ENCODE results near the gene ROR1. TPM values are rescaled to one million over a fixed set of nuclear protein-coding genes. Genes with fewer than 3 reads are reported as not detected.

Gene ROR1
- total and polyA plus RNA-seq, 5 donors = 3.4 to 32.5 (median 11.9) TPM

DNA sequence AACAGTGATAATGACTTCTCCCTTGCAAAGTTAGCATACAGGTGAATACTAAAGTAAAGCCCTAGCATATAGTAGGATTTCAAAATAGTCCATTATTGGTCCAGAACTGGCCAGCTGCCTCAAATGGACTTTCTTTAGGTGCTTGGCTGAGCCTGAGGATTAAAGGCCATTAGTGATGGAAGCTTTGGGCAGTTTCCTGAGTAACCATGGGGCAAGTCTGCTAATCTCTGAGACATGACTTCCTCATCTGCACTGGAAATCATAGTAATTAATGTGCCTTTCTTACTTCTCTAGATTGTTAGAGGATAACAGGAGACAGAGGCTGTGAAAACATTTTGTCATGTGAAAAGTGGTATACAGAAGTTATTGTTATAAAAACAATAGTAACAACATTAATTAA lies 273.1 kb downstream of the ROR1 start:
- Histone ChIP-seq H3K9me3 (ENCODE audit: control insufficient read depth, low read length) (no peaks in the 10 kb centered on the region), H3K27ac (ENCODE audit: low read length) (no peak overlapping the region)

GRCh38 chr1:64047549-64047996 lies 273.8 kb downstream of the ROR1 start:
- H3K27me3 ChIP-seq (ENCODE audit: control insufficient read depth, insufficient read depth) = no peaks in the 10 kb centered on the region
- DNase-seq = no peak
- no peak for ATAC-seq
- H3K4me1 ChIP-seq (ENCODE audit: control insufficient read depth, insufficient read depth, low read length) = peaks cover 3% of the 10 kb centered on the region
- WGBS = 81% methylated on average over 1 of the region's 1 CpG
- no peak overlapping the region for H3K4me3 ChIP-seq (ENCODE audit: low read length)
- H3K9me3 ChIP-seq (ENCODE audit: control insufficient read depth, low read length) = no peaks in the 10 kb centered on the region
- intact Hi-C loops (cut with DNase I) = no loop called here
- no peak overlapping the region for H3K27ac ChIP-seq (ENCODE audit: low read length)

More for the DNA sequence above, 273.1 kb downstream of the ROR1 start:
- peaks cover 6% of the 10 kb centered on the region for H3K4me1 ChIP-seq (ENCODE audit: control insufficient read depth, insufficient read depth, low read length)
- no peaks in the 10 kb centered on the region for H3K27me3 ChIP-seq (ENCODE audit: control insufficient read depth, insufficient read depth)
- ATAC-seq (no peak), DNase-seq (no peak)
- H3K4me3 ChIP-seq (ENCODE audit: low read length) = no peak overlapping the region
- intact Hi-C loops (cut with DNase I) = no loop called here

DNA sequence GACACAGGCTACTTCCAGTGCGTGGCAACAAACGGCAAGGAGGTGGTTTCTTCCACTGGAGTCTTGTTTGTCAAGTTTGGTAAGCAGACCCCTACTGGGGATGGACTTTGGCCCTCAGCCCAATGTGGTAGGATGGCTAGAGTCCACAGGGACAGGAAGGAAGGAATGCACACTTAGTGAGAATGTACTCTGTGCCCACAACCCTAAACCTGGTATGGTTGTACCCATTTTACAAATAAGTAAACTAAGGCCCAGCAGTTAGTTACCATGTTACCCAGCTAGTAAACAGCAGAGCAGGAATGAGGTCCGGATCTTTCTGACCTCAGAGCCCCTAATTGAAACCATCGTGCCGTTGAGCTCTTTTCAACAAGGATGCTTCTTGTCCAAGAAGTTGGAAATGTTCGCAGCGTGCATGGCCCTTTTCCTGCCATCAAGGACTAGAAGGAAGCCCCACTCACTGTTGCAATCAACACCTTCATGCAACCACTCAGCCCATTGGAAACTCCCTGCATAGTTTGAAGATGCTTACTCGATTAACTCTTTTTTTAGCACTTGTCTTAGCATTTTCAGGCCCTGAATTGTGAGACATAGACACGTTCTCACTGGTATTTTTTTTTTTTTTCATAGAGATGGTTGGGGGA lies 276.2 kb downstream of the ROR1 start:
- DNase-seq = no peak
- WGBS = 81% methylated on average over 9 of the region's 9 CpGs
- H3K9me3 ChIP-seq (ENCODE audit: control insufficient read depth, low read length) = no peaks in the 10 kb centered on the region
- H3K4me3 ChIP-seq (ENCODE audit: low read length) = no peak overlapping the region
- H3K27me3 ChIP-seq (ENCODE audit: control insufficient read depth, insufficient read depth) = no peaks in the 10 kb centered on the region
- intact Hi-C loops (cut with DNase I) = no loop called here
- no peak overlapping the region for H3K27ac ChIP-seq (ENCODE audit: low read length)
- H3K4me1 ChIP-seq (ENCODE audit: control insufficient read depth, insufficient read depth, low read length) = no peaks in the 10 kb centered on the region
- no peak for ATAC-seq

DNA sequence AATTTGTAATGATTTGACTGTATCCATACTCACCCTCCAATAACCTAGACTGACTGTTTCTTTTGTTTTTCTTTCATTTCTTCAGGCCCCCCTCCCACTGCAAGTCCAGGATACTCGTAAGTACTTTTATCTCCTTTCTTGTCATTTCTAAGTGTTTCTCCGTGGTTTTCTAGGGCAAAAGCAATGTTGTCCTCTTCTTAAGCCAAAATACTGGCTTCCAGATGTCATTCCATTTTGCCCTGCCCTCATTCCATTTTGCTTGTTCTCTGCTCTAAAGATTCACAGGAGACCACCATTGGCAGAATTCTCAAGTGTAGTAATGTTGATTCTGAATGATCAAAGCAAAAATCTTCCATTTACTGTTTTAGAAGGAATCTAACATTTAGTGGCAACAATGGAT lies 276.8 kb downstream of the ROR1 start:
- no peak overlapping the region for H3K4me3 ChIP-seq (ENCODE audit: low read length)
- no peaks in the 10 kb centered on the region for H3K9me3 ChIP-seq (ENCODE audit: control insufficient read depth, low read length)
- DNase-seq = no peak
- 55% methylated on average over 2 of the region's 2 CpGs for WGBS
- ATAC-seq = no peak
- no peaks in the 10 kb centered on the region for H3K27me3 ChIP-seq (ENCODE audit: control insufficient read depth, insufficient read depth)
- no peak overlapping the region for H3K27ac ChIP-seq (ENCODE audit: low read length)
- H3K4me1 ChIP-seq (ENCODE audit: control insufficient read depth, insufficient read depth, low read length) = no peaks in the 10 kb centered on the region
- intact Hi-C loops (cut with DNase I) = no loop called here

- intact Hi-C loops (cut with DNase I) = no loop called here
- no peak for DNase-seq
- peak in 1 of 2 donors; percentile 24 for ATAC-seq
- Histone ChIP-seq H3K27me3 (ENCODE audit: control insufficient read depth, insufficient read depth) (no peaks in the 10 kb centered on the region), H3K4me1 (ENCODE audit: control insufficient read depth, insufficient read depth, low read length) (no peaks in the 10 kb centered on the region), H3K9me3 (ENCODE audit: control insufficient read depth, low read length) (no peaks in the 10 kb centered on the region), H3K27ac (ENCODE audit: low read length) (no peak overlapping the region), H3K4me3 (ENCODE audit: low read length) (no peak overlapping the region)
Observed at GRCh38 chr1:64051796-64052195, 278.0 kb downstream of the ROR1 start.

- H3K27me3 ChIP-seq (ENCODE audit: control insufficient read depth, insufficient read depth) = no peaks in the 10 kb centered on the region
- WGBS = 41% methylated on average over 1 of the region's 1 CpG
- ATAC-seq = no peak
- no peaks in the 10 kb centered on the region for H3K9me3 ChIP-seq (ENCODE audit: control insufficient read depth, low read length)
- intact Hi-C loops (cut with DNase I) = no loop called here
- no peak for DNase-seq
- H3K27ac ChIP-seq (ENCODE audit: low read length) = no peak overlapping the region
- H3K4me1 ChIP-seq (ENCODE audit: control insufficient read depth, insufficient read depth, low read length) = no peaks in the 10 kb centered on the region
- H3K4me3 ChIP-seq (ENCODE audit: low read length) = no peak overlapping the region
Observed at GRCh38 chr1:64052777-64053176, 279.0 kb downstream of the ROR1 start.

- H3K4me3 ChIP-seq (ENCODE audit: low read length) = no peak overlapping the region
- H3K27ac ChIP-seq (ENCODE audit: low read length) = no peak overlapping the region
- no peaks in the 10 kb centered on the region for H3K9me3 ChIP-seq (ENCODE audit: control insufficient read depth, low read length)
- H3K27me3 ChIP-seq (ENCODE audit: control insufficient read depth, insufficient read depth) = no peaks in the 10 kb centered on the region
- no peaks in the 10 kb centered on the region for H3K4me1 ChIP-seq (ENCODE audit: control insufficient read depth, insufficient read depth, low read length)
- DNase-seq = no peak
- intact Hi-C loops (cut with DNase I) = no loop called here
- no peak for ATAC-seq
- 78% methylated on average over 2 of the region's 2 CpGs for WGBS
Observed at GRCh38 chr1:64055310-64055709, 281.5 kb downstream of the ROR1 start.

GRCh38 chr1:64059556-64059955 lies 285.7 kb downstream of the ROR1 start:
- WGBS = 95% methylated on average over 4 of the region's 4 CpGs
- intact Hi-C loops (cut with DNase I) = no loop called here

GRCh38 chr1:64060611-64061302 lies 286.9 kb downstream of the ROR1 start:
- Histone ChIP-seq H3K27ac (ENCODE audit: low read length) (no peak overlapping the region), H3K4me3 (ENCODE audit: low read length) (no peak overlapping the region), H3K27me3 (ENCODE audit: control insufficient read depth, insufficient read depth) (no peaks in the 10 kb centered on the region), H3K4me1 (ENCODE audit: control insufficient read depth, insufficient read depth, low read length) (peaks cover 2% of the 10 kb centered on the region), H3K9me3 (ENCODE audit: control insufficient read depth, low read length) (no peaks in the 10 kb centered on the region)
- DNase-seq (no peak), ATAC-seq (peak in 1 of 2 donors; percentile 29)
- WGBS = 62% methylated on average over 2 of the region's 2 CpGs
- intact Hi-C loops (cut with DNase I) = no loop called here

More at GRCh38 chr1:64059556-64059955, 285.7 kb downstream of the ROR1 start:
- Histone ChIP-seq H3K27me3 (ENCODE audit: control insufficient read depth, insufficient read depth) (no peaks in the 10 kb centered on the region), H3K9me3 (ENCODE audit: control insufficient read depth, low read length) (no peaks in the 10 kb centered on the region), H3K27ac (ENCODE audit: low read length) (no peak overlapping the region), H3K4me1 (ENCODE audit: control insufficient read depth, insufficient read depth, low read length) (peaks cover 2% of the 10 kb centered on the region), H3K4me3 (ENCODE audit: low read length) (no peak overlapping the region)
- no peak for ATAC-seq
- no peak for DNase-seq

GRCh38 chr1:64061430-64062104 lies 287.8 kb downstream of the ROR1 start:
- H3K27me3 ChIP-seq (ENCODE audit: control insufficient read depth, insufficient read depth) = no peaks in the 10 kb centered on the region
- H3K4me3 ChIP-seq (ENCODE audit: low read length) = no peak overlapping the region
- H3K27ac ChIP-seq (ENCODE audit: low read length) = no peak overlapping the region
- no peak for DNase-seq
- H3K4me1 ChIP-seq (ENCODE audit: control insufficient read depth, insufficient read depth, low read length) = peaks cover 2% of the 10 kb centered on the region
- no peaks in the 10 kb centered on the region for H3K9me3 ChIP-seq (ENCODE audit: control insufficient read depth, low read length)
- intact Hi-C loops (cut with DNase I) = no loop called here
- WGBS = 90% methylated on average over 2 of the region's 2 CpGs
- no peak for ATAC-seq

GRCh38 chr1:64062529-64062928 lies 288.7 kb downstream of the ROR1 start:
- 87% methylated on average over 6 of the region's 6 CpGs for WGBS
- Histone ChIP-seq H3K9me3 (ENCODE audit: control insufficient read depth, low read length) (no peaks in the 10 kb centered on the region), H3K27ac (ENCODE audit: low read length) (no peak overlapping the region), H3K27me3 (ENCODE audit: control insufficient read depth, insufficient read depth) (no peaks in the 10 kb centered on the region), H3K4me3 (ENCODE audit: low read length) (no peak overlapping the region), H3K4me1 (ENCODE audit: control insufficient read depth, insufficient read depth, low read length) (peaks cover 2% of the 10 kb centered on the region)
- ATAC-seq (no peak), DNase-seq (no peak)
- intact Hi-C loops (cut with DNase I) = no loop called here
